C4-2B (cell line): ENCODE measurements around the gene RNF169.

Experiments
- CTCF ChIP-seq: fragments of 450-650 bp; conservative IDR thresholded peaks from 2 replicates; pipeline ENCODE4 v1.5.1; 2017; ENCODE audit warnings: mild to moderate bottlenecking
- ZFX ChIP-seq: fragments of 450-650 bp; IDR thresholded peaks from 2 replicates; pipeline ENCODE4 v1.6.1; 2017

- TF ChIP-seq CTCF: no peak
- TF ChIP-seq ZFX: no peak
Observed at GRCh38 chr11:74786574-74786973, 37.9 kb downstream of the RNF169 start.
